HG03103 (cell line): ENCODE results near the gene PRSS33.

Source experiments
- ATAC-seq: cut with Tn5 transposase; IDR thresholded peaks from one replicate; pipeline ENCODE4 v1.9.1; 2021; ENCODE audit warnings: low read depth; ENCODE audit not compliant: unreplicated experiment

The PRSS33 gene

GRCh38 chr16:2821487-2822157 lies 34.3 kb upstream of the PRSS33 start:
- ATAC-seq, result no peak

- no peak for ATAC-seq
Measured at GRCh38 chr16:2820836-2821486, 33.6 kb upstream of the PRSS33 start.

- no peak for ATAC-seq
Measured at GRCh38 chr16:2819939-2820835, 32.8 kb upstream of the PRSS33 start.

- no peak for ATAC-seq
Measured at GRCh38 chr16:2819179-2819938, 32.0 kb upstream of the PRSS33 start.

GRCh38 chr16:2818272-2818876 lies 31.0 kb upstream of the PRSS33 start:
- no peak for ATAC-seq

GRCh38 chr16:2817340-2818271 lies 30.2 kb upstream of the PRSS33 start:
- no peak for ATAC-seq

GRCh38 chr16:2816751-2817339 lies 29.5 kb upstream of the PRSS33 start, which contains the start of gene PRSS21:
TSS of gene PRSS21 (plus strand) at chr16:2817237. CDS start at chr16:2817269, 32 bp downstream.
- no peak for ATAC-seq

- ATAC-seq, result no peak
Measured at GRCh38 chr16:2815299-2815771, 28.0 kb upstream of the PRSS33 start.

GRCh38 chr16:2814551-2815298 lies 27.4 kb upstream of the PRSS33 start:
- ATAC-seq, result no peak

GRCh38 chr16:2813771-2814221 lies 26.4 kb upstream of the PRSS33 start:
- no peak for ATAC-seq

GRCh38 chr16:2811703-2812471 lies 24.5 kb upstream of the PRSS33 start:
- ATAC-seq, result no peak

GRCh38 chr16:2810651-2811050 lies 23.3 kb upstream of the PRSS33 start:
- ATAC-seq, result no peak

GRCh38 chr16:2809149-2809760 lies 21.9 kb upstream of the PRSS33 start:
- no peak for ATAC-seq

- ATAC-seq, result no peak
Measured at GRCh38 chr16:2808181-2808580, 20.8 kb upstream of the PRSS33 start.

- no peak for ATAC-seq
Measured at GRCh38 chr16:2806286-2806685, 18.9 kb upstream of the PRSS33 start.

- ATAC-seq, result no peak
Measured at GRCh38 chr16:2804728-2805127, 17.4 kb upstream of the PRSS33 start.
